A172 (cell line): ENCODE results near the gene MMAA. TPM values are rescaled to one million over a fixed set of nuclear protein-coding genes. Genes with fewer than 3 reads are reported as not detected.
"Not testable (repeated sequence)": the region's sequence is repeated elsewhere in the genome, so short reads cannot be mapped to it uniquely, and the experiment has no call there.

Experiments used
- DNase-seq: peaks from one replicate; pipeline ENCODE4 v3.0.0-alpha.2; 2015; ENCODE audit warnings: low spot score
- total RNA-seq: library from RNA; depleted of rRNA; stranded (reverse); fragments of >200 nt; shearing (Covaris generic); gene quantifications from 2 replicates; pipeline ENCODE4 v1.2.3, GENCODE V29; 2014

MMAA gene
- total RNA-seq, 1 experiment from 2014 or later: 3.4 TPM

- no peak for DNase-seq
Observed at GRCh38 chr4:145635117-145635516, 15.9 kb downstream of the MMAA start.

GRCh38 chr4:145635630-145636029 lies 16.4 kb downstream of the MMAA start:
- no peak for DNase-seq

- no peak for DNase-seq
Observed at GRCh38 chr4:145639186-145639698, 20.1 kb downstream of the MMAA start.

GRCh38 chr4:145640236-145640635 lies 21.1 kb downstream of the MMAA start:
- not testable (repeated sequence) for DNase-seq

GRCh38 chr4:145643295-145643694 lies 24.1 kb downstream of the MMAA start:
- no peak for DNase-seq

- no peak for DNase-seq
Observed at GRCh38 chr4:145644699-145645098, 25.5 kb downstream of the MMAA start.

GRCh38 chr4:145656156-145656555 lies 37.0 kb downstream of the MMAA start:
- DNase-seq: no peak

- no peak for DNase-seq
Observed at GRCh38 chr4:145660064-145660463, 40.9 kb downstream of the MMAA start.

- no peak for DNase-seq
Observed at GRCh38 chr4:145663194-145663593, 44.0 kb downstream of the MMAA start.

- DNase-seq: no peak
Observed at GRCh38 chr4:145665773-145666172, 46.6 kb downstream of the MMAA start.

GRCh38 chr4:145670422-145670821 lies 51.2 kb downstream of the MMAA start:
- DNase-seq: no peak

GRCh38 chr4:145679520-145679919 lies 60.3 kb downstream of the MMAA start:
- DNase-seq: peak; percentile 74

GRCh38 chr4:145679991-145680455 lies 60.8 kb downstream of the MMAA start, which contains the start of gene C4orf51:
Gene C4orf51 (plus strand): TSS chr4:145680146. CDS start chr4:145680204, 58 bp downstream.
- peak; percentile 46 for DNase-seq

- DNase-seq: no peak
Observed at GRCh38 chr4:145680902-145681301, 61.7 kb downstream of the MMAA start.

GRCh38 chr4:145681518-145681917 lies 62.3 kb downstream of the MMAA start:
- no peak for DNase-seq

- DNase-seq: no peak
Observed at GRCh38 chr4:145681956-145682355, 62.8 kb downstream of the MMAA start.

GRCh38 chr4:145686991-145687390 lies 67.8 kb downstream of the MMAA start:
- no peak for DNase-seq

- DNase-seq: no peak
Observed at GRCh38 chr4:145690610-145691009, 71.4 kb downstream of the MMAA start.

GRCh38 chr4:145691416-145691815 lies 72.2 kb downstream of the MMAA start:
- DNase-seq: not testable (repeated sequence)

GRCh38 chr4:145694929-145695328 lies 75.7 kb downstream of the MMAA start:
- DNase-seq: peak; percentile 25

- DNase-seq: no peak
Observed at GRCh38 chr4:145697332-145697731, 78.1 kb downstream of the MMAA start.

- DNase-seq: no peak
Observed at GRCh38 chr4:145698507-145698906, 79.3 kb downstream of the MMAA start.

GRCh38 chr4:145703850-145704497 lies 84.8 kb downstream of the MMAA start:
- no peak for DNase-seq

GRCh38 chr4:145709336-145709735 lies 90.2 kb downstream of the MMAA start:
- no peak for DNase-seq
